COLO668 (cell line): ENCODE measurements around the gene TRAPPC1.

Experiments used
- DNase-seq: peaks from one replicate; lab custom pipeline; 2025; ENCODE audit not compliant: unreplicated experiment; lab: John Stamatoyannopoulos, UW

TRAPPC1 gene

DNA sequence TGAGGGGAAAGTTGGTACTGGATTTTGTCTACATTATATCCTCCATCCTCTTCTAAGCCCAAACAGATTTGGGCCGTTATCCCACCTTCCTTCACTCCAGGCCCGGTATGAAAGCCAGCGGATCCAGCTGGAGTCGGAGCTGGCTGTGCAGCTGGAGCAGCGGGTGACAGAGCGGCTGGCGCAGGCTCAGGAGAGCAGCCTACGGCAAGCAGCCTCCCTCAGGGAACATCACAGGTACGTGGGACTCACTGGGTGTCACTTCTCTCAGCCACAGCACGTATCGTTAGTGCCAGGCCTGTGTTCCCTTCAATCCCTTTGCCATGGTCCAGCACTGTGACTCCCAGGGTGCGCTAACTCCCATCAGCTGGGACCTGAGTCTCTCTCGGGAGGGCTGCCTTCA is 11.5 kb upstream of the TRAPPC1 start:
- no peak for DNase-seq

DNA sequence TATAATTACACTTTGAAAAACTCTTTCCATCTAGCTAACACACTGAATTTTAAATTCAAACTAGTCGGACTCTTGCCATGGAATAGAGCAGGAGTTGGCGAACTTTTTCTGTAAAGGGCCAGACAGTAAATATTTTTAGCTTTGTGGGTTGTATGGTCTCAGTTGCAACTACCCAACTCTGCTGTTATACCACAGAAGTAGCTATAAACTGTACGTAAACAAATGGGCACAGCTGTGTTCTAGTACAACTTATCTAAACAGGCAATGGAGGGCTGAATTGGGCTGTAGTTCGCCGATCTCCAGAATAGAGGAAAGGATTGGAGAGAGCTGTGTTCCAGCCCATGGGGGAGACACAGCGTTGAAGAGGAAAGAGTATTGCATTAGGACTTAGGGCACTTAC is 9.0 kb upstream of the TRAPPC1 start:
- no peak for DNase-seq

DNA sequence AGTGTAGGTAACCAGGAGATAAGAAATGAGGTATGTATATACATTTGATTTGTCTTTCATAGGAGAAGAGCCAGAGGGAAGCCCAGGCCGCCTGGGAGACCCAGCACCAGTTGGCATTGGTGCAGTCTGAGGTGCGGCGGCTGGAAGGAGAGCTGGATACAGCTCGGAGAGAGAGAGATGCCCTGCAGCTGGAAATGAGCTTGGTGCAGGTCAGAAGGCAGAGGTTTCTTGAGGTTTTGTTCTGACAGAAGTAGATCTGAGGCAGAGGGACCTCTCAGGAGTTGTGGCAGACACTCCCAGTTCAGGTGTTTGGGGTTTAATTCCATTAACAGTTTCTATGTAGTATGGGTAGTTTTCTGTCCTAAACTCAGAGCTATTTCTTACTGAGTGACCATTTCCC is 8.3 kb upstream of the TRAPPC1 start:
- DNase-seq: no peak

DNA sequence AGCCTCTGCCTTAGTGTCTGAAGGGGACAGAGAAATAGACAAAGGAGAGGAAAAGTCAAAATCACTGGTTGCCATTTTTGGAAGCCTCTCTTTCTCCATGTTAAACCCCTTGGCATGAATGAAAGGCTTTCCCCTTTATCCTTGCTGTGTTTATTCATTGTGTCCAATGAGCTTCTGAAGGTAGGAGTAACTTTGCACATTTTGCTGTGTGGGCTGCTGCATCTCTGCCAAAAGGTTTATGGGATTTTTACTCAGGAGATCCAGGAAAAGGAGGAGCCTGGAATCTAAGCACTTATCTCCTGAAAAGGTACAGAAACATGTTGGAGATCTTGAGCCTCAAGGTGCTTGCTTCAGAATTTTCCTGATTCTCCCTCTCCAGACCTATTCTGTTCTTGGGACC is 4.1 kb upstream of the TRAPPC1 start:
- DNase-seq: no peak

DNA sequence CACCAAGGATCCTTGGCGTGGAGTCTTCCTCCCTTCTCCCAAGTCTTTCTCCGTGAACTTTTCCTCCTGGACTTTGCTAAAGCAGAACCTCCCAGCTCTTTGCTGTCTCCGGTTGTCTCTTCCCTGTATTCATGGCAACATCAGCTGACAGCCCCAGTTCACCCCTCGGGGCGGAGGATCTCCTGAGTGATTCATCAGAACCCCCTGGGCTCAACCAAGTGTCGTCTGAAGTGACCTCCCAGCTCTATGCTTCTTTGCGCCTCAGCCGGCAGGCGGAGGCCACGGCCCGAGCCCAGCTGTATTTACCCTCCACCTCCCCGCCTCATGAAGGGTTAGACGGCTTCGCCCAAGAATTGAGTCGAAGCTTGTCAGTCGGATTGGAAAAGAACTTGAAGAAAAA is 1.2 kb upstream of the TRAPPC1 start:
- peak; percentile 35 for DNase-seq

DNA sequence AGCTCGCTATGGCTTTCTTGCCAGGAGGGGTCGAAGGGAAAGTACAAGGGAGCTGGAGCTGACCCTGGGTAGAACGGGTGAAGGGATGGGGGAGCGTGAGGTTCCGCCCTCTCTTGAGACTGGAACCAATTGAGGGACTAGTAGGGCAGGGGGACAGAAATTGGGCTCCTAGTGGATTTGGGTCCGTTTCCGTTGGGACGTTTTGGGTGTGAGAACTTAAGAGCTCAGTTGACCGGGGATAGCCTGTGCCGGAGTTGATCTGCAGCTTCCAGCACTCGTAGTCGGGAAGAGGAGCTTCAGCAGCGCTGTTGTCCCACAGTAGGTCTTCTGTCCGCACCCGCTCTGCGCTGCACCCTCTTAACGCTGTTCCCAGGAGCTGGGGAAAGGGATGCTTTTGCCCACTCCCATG is 741 bp upstream of the TRAPPC1 start:
- DNase-seq: peak; percentile 22

DNA sequence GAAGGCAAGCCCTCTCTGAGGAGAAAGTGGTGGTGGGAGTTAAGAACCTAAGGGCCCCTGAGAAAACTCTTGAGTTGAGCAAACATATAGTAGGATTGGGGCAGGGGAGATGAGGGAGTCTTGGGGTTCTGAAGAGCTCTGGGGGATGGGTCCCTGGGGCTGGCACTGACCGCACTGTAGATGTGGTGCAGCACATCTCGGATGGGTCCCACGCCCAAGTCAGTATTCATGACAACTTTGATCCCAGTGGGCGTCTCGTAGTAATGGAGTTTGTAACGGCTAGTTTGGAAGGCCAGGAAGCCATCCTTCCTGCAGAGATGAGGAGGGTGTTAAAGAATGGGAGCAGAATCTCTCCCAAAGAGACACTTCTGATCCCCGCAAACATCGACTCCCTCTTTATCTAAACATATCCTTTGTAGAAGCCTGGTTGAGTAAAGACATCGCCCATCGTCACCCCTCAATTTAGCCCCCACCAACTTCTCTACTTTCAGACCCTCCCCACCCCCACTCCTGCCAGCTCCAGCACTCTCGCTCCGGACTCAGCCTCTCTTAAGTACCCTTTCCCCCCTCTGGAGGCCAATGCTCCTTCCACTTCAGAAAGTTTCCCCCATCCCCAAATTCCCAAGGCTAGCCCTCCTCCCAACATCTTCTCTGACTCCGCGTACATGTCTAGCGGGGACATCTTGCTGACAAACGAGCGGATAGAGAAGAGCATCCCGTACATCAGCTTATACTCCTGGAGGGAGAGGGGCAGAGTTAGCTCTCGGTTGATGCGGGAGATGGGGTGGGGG is 710 bp downstream of the TRAPPC1 start:
- DNase-seq: no peak

DNA sequence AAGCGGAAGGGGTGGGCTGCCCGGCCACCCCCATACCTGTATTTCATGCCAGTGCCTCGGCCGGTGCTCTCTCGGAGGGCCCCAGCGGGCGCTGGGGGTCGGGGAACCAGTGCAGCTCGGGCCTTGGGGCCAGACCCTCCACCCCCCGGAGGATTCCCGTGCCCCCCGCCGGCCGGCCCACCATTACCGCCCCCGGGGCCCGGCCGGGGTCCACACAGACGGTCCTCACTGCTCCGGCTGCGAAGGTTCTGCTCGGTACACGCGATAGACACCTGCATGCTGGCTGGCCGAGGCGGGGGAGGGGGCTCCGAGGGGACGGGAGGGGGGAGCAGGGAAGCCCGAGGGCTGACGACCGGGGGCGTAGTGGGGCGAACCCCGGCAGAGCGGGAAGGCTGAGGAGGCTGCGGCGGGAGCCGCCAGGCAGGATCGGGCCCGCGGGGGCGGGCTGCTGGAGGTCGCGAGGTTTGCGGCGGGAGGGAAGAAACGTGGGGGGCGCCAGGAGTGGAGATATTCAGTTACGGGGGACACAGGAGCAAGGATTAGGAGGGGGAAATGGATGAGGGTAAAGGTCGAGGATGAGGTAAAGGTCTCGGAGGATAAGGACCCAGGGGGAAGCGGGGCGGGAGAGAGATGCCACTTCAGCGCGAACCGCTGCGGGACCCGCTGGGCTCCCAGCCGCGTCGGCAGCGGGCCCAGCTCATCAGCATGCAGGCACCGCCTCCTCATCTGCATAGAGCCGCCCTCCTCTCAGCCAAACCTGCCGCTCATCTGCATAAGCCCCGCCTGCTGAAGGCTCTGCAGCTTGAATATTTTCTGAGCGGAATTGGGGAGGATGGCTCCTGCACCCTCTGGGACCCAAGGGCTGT is 2.4 kb downstream of the TRAPPC1 start, which contains the start of gene KCNAB3:
Gene KCNAB3 (minus strand): TSS at position 699 of the 866 bp plus-strand sequence. CDS start 421 bp downstream, at position 278.
- DNase-seq: peak; percentile 1

DNA sequence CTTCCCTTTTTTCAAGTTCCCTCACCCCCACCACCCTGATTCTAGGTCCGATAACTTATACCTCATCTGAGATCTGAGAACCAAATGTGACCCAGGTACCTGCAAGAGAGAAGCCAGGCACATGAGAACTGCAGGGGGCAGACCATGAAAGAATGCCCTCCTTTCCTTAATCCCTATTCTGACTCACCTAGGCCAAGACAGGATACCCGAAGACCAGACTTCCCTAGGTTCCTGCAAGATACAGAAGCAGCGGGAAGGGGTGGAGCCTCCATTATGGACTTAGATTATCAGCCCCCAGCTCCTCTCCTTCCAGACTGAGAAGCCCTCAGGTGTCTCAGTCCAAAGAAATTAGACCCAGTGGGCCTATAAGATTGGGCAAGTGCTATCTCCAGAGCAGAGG is 4.2 kb downstream of the TRAPPC1 start:
- no peak for DNase-seq

DNA sequence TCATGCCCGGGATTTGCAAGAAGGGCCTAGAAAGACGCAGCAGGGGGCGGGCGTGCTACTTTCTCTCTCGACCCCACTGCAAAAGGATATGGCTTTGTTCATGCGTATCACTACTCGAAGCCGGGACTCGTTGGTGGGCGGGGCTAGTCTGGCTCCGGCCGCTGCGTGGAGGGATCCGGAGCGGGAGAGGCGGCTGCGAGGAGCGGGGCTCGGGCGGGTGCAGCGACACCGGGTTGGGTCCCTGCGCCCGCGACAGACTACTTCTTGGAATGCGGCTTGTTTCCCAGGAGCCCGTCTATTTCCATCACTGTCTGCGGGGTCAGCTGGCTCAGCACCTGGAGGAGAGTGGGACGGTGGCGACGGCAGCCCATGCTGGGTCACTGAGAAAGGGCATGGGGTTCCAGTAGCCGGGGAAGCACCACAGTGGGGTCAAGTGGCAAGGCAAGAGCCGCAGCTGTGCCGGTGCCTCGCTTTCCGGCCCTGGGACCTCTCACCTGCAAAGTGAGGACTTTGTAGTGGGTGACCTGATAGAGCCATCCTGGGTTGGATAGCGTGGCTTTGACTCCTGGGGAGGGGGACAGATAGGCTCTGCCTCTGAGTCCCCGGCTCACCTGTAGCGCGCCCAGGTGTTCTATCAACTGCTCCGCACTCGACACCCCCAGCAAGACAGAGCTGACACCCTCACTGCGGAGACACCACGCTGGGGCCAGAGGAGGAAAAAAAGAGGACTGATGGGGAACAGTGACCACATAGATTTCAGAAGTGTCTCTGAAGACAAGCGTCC is 8.7 kb downstream of the TRAPPC1 start:
- peak; percentile 74 for DNase-seq

DNA sequence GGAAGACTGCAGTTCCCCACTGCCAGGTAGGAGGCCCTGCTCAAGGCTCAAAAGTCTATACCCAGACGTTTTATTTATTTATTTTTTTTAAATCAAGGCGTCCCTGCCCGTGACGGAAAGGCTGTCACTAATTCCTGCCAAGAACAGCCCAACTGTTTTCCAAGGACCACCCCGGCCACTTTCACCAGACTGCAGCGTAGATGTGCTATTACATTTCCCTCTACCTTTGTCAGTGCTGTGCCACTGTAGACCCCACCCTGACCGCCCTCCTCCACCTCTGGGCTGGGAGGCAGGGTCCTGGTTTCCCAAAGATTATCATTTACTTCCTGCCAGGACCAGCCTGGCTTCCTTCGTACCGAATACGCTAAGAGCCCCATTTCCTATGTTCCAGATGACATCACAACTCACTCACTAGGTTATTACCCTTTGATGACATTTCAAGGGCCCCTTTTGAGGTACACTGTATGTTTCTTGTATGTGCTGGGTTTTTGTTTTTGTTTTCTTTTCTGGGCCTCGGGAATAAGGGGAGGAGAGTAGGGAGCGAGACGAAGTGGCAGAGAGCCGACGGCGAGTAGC is 9.4 kb downstream of the TRAPPC1 start:
- DNase-seq: no peak

DNA sequence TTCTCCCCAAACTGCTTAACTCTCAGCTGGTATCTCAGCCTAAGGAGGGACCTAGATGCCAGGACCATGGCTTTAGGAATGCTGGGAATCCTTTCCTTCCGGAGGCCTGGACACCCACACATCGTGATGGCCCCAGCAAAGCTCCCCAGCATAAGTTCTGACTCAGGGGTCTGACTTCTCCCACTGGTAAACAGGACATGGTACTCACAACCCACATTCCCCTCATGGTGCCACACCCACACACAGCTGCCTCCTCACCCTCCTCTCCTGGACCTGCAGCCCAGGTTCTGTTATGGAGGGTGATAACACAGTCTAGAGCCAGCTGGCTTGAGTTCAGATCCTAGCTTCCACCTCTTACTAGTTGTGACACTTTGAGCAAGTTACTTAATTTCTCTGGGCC is 14.9 kb downstream of the TRAPPC1 start:
- peak; percentile 1 for DNase-seq

DNA sequence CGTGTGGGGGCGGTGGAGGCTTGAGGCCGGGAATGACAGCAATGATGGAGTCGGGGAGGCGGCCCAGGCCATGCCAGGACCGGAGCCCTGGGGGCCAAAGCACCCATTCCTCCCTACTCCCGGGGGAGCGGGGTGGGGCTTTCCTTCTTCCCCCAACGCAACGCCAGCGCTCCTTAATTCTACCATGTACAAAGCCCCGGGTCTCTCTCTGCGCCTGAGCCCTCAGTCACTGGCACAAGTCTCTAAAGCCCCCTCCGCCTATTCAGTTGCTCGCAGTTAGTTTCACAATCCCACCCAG is 15.4 kb downstream of the TRAPPC1 start:
- DNase-seq: no peak

DNA sequence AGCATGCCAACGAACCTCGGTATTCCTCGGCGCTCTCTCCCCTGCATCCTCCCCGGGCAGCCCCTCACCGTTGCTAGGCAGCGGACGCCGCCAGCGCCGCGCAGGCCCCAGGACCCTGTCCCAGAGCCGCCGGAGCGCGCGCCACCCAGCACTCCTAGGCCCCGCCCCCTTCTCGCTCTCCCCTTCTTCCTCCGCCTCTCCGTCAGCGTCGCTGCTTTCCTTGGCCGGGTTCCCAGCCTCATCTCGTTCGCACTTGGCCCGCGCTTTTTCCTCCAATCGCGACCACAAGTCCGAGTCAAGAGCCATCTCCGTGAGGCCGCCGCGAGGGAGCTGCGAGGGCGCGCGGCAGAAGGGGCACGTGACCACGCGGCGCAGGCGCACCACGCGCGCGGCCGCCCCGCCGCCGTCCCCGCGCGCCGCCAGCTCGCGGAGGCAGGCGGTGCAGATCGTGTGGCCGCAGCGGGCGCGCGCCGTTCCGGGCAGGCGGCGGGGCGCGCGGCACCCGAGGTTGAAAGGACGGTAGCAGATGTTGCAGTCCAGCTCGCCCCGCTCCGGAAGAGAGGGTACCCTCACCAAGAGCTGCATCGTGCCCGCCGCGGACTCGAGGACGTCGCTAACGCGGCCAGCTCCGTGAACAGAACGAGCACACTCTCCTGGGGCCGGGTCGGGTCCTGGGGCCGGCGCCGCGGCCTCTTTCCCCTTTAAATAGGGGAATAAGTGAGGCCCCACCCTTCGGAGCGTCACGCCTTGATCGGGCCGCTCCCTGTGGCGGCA is 15.9 kb downstream of the TRAPPC1 start, which contains the start of gene RNF227:
Gene RNF227 (minus strand): TSS at position 679 of the 774 bp plus-strand sequence. CDS start 94 bp downstream, at position 585.
- peak; percentile 90 for DNase-seq

DNA sequence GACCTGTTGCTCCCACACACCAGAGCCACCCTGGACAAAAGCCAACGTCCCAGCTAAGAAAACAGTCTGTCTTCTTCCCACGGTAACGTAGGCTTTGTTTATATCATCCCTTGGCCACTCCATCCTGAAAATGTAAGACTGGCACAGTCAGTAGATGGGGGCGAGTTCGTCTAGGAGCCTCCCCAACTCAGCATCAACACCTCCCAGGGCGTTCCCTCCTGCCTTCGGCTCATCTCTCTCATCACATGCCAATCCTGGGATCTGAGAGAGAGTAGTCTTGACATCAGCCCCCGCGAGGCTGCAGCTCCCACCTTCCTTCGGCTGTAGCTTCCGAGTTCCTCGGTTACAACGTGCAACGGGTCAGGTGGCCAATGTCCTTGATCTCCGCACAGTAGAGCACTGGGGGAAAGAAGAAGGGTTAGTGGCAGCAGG is 16.6 kb downstream of the TRAPPC1 start:
- no peak for DNase-seq

DNA sequence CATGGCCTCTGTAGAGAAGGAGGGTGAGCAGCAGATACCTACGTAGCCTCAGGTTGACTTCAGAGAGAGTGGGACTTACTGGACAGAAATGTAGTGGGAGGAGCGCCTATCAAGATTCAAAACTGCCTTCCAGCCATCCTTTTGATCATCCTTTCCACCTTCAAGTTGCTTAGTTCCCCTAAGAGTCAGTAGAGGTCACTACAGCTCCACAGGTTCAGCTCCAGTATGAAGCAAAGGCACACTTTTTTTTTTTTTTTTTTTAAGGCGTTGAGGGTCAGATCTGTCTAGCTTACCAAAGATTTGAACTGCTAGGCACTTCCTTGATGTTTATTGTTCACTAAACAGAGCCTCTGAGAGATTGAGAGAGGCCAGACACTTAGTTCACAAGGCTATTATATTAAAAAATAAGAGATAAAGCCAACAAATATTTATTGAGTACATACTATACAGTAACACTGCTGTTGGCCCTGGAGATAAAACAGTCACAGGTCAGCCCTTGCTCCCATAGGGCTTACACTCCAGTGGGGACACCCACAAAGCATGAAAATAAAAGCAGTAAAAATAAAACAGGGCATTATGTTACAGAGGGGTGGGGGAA is 18.7 kb downstream of the TRAPPC1 start:
- DNase-seq: peak; percentile 17

DNA sequence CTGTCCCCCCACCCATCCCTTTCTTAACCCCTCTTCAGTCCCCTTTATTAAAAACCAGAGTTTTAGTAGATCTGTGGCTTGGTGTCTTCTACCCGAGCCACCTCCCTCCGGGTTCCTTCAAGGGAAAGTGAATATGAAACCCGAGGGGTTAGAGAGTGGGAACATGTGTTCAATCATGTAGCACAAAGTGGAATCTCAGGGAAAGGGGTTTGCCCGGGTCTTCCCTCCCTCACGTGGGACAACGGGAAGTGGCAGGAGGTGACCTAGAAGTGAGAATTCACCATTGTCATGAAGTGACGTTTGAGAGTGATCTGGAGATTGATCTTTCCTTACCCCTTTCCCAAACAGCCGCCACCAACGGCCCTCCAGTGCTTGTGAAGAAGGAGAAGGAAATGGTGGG is 20.6 kb downstream of the TRAPPC1 start:
- DNase-seq: no peak

DNA sequence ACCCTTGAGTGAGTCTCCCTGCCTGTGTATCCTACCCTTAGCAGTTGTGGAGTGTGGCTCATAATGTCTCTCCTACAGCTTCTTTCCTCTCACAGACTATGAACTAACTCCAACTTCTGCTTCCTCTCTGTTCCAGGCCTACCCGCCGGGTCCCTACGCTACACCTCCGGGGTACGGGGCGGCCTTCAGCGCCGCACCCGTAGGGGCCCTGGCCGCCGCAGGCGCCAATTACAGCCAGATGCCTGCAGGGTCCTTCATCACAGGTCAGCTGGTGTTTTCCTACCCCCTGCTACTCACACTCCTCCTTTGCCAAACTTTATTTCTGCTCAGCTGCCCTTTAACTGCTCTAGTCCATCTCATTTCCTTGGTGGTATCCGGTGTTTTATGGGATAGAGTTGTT is 21.0 kb downstream of the TRAPPC1 start:
- no peak for DNase-seq

DNA sequence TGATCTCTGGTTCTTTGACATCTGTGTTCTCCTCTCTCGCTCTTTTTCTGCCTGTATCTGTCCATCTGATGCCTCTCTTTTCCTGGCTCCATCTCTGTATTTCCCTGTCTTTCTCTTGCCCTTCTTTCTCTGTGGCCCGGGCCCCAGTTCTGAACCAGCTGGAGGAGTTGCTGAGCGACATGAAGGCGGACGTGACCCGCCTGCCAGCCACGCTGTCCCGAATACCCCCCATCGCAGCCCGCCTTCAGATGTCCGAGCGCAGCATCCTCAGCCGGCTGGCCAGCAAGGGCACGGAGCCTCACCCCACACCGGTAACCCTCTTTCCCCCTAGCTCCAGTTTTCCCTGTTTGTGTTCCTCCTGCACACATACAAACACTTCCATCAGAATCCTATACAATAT is 21.5 kb downstream of the TRAPPC1 start:
- no peak for DNase-seq

DNA sequence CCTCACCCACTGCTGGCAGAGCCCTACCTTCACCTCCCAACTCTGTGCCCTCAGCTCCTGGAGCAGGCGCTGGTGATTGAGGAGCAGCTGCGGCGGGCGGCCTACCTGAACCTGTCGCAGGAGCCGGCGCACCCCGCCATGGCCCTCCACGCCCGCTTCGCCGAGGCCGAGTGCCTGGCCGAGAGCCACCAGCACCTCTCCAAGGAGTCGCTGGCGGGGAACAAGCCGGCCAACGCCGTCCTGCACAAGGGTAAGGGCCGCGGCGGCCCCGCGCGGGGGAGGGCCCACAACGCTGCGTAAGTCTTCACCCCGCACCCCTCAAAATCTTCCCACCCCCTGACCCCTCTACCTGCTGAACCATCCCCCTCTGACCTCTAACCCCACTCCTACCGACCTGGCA is 22.7 kb downstream of the TRAPPC1 start:
- DNase-seq: no peak
